T-cell (primary cell): ENCODE data around the gene NPHS1. TPM values are rescaled to one million over a fixed set of nuclear protein-coding genes. Genes with fewer than 3 reads are reported as not detected.
"Not testable (repeated sequence)": the region's sequence is repeated elsewhere in the genome, so short reads cannot be mapped to it uniquely, and the experiment has no call there.

Source experiments
- ATAC-seq, 4 experiments: fragments of 200-7000 bp in 3 of 4; fragments of 150-1000 bp in 1 of 4; cut with Tn5 transposase; replicated peaks in 1 of 4; 1 replicate in 3 of 4; 2 replicates in 1 of 4; pipeline ENCODE4 v1.10.0; 2021; ENCODE audit warnings: moderate library complexity in 3 of 4, mild to moderate bottlenecking in 2 of 4, moderate number of reproducible peaks in 1 of 4
- CTCF ChIA-PET, 2 donors: fragments of 300-600 bp; sonication (Branson Sonifier 250); formaldehyde crosslinking; loops; one replicate each; lab custom pipeline; 2022; ENCODE audit warnings: antibody characterized with exemption in 2 of 2; lab: Charles Lee
- POLR2A ChIA-PET, 2 donors: fragments of 300-600 bp; sonication (Branson Sonifier 250); formaldehyde crosslinking; loops; one replicate each; lab custom pipeline; 2022; ENCODE audit warnings: antibody characterized with exemption in 2 of 2; lab: Charles Lee
- DNase-seq, 35 experiments: peaks; one replicate each; pipeline versions ENCODE4 v3.0.0 to v3.0.0-alpha.2; 2013 to 2023
- H3K27ac ChIP-seq: one replicate; pipeline ENCODE4 v1.5.1; 2013; ENCODE audit warnings: low read length
- H3K27me3 ChIP-seq, 2 experiments: replicated peaks in 1 of 2; 1 replicate in 1 of 2; 2 replicates in 1 of 2; pipeline versions ENCODE4 v1.6.1 to v1.7.0; 2013; ENCODE audit warnings: low read length in 1 of 2, mixed read lengths in 1 of 2; ENCODE audit not compliant: control insufficient read depth in 2 of 2, insufficient read depth in 2 of 2; ENCODE audit errors: extremely low read depth in 1 of 2
- H3K36me3 ChIP-seq, 2 donors: 1 replicate in 1 of 2; 2 replicates in 1 of 2; pipeline versions ENCODE4 v1.6.1 to v1.7.0; 2013; ENCODE audit warnings: low read length in 1 of 2; ENCODE audit not compliant: control insufficient read depth in 2 of 2, insufficient read depth in 1 of 2; ENCODE audit errors: extremely low read depth in 1 of 2
- H3K4me1 ChIP-seq, 2 experiments: 1 replicate in 1 of 2; 2 replicates in 1 of 2; pipeline versions ENCODE4 v1.6.1 to v1.7.0; 2013; ENCODE audit warnings: low read length in 2 of 2, mixed read lengths in 1 of 2; ENCODE audit not compliant: insufficient read depth in 2 of 2, control insufficient read depth in 1 of 2; ENCODE audit errors: extremely low read depth in 1 of 2
- H3K4me3 ChIP-seq, 2 donors: 1 replicate in 1 of 2; 2 replicates in 1 of 2; pipeline versions ENCODE4 v1.5.1 to v1.7.0; 2013; ENCODE audit warnings: mild to moderate bottlenecking in 2 of 2, low read length in 1 of 2, moderate library complexity in 1 of 2; ENCODE audit not compliant: control insufficient read depth in 1 of 2; ENCODE audit errors: extremely low read depth in 1 of 2
- H3K9me3 ChIP-seq: 2 replicates; pipeline ENCODE4 v1.7.0; 2013
- H3K27ac Mint-ChIP-seq, 2 donors: one replicate each; pipeline ENCODE4 v1.8.0; 2020 to 2021; ENCODE audit warnings: mild to moderate bottlenecking in 2 of 2, mixed read lengths in 2 of 2
- H3K27me3 Mint-ChIP-seq, 2 donors: one replicate each; pipeline ENCODE4 v1.8.0; 2021 to 2022; ENCODE audit warnings: mixed read lengths in 2 of 2
- H3K36me3 Mint-ChIP-seq: one replicate; pipeline ENCODE4 v1.8.0; 2021; ENCODE audit warnings: mixed read lengths
- H3K4me1 Mint-ChIP-seq, 3 donors: one replicate each; pipeline ENCODE4 v1.8.0; 2020 to 2022; ENCODE audit warnings: mixed read lengths in 3 of 3, mild to moderate bottlenecking in 1 of 3
- H3K4me3 Mint-ChIP-seq, 3 donors: one replicate each; pipeline ENCODE4 v1.8.0; 2020 to 2022; ENCODE audit warnings: mild to moderate bottlenecking in 3 of 3, mixed read lengths in 3 of 3, moderate library complexity in 3 of 3
- H3K9me3 Mint-ChIP-seq, 3 donors: one replicate each; pipeline ENCODE4 v1.8.0; 2020 to 2022; ENCODE audit warnings: mixed read lengths in 3 of 3
- WGBS: methylation state at CpG from one replicate; pipeline ENCODE4 v1.1.5; 2013; ENCODE audit warnings: missing lambda C conversion rate; ENCODE audit not compliant: insufficient coverage; 5-methylcytosine and 5-hydroxymethylcytosine counted together
- total RNA-seq, 35 experiments: library from RNA in 6 of 35; stranded (reverse) in 6 of 35; fragments of 120-200 nt in 1 of 35; gene quantifications; one replicate each; pipeline versions ENCODE4 v1.2.1 to v1.2.4 and lab custom pipeline; 2013 to 2026

The NPHS1 gene
- total RNA-seq, 5 donors from 2014 or later (not counting 1 experiment from before 2014, with no cell fraction given), result 0.06 to 0.33 TPM; not detected in 3

GRCh38 chr19:35842666-35843272 lies 9.5 kb downstream of the NPHS1 start:
- 86% methylated on average over 4 of the region's 4 CpGs for WGBS
- Mint-ChIP-seq H3K4me1 (peaks cover 20 to 25% (median 22%) of the 10 kb centered on the region in 3 donors), H3K27ac (no peak overlapping the region), H3K4me3 (no peak overlapping the region), H3K36me3 (no peaks in the 10 kb centered on the region), H3K9me3 (peaks cover 0 to 5% (median 4%) of the 10 kb centered on the region in 3 donors), H3K27me3 (peaks cover 41 to 62% of the 10 kb centered on the region in 2 donors)
- Histone ChIP-seq H3K4me1 (peaks cover 0 to 21% of the 10 kb centered on the region in 2 experiments), H3K4me3 (no peak overlapping the region), H3K36me3 (no peaks in the 10 kb centered on the region), H3K27ac (no peak overlapping the region), H3K9me3 (no peaks in the 10 kb centered on the region), H3K27me3 (peaks cover 18 to 60% of the 10 kb centered on the region in 2 experiments)
- POLR2A ChIA-PET, result no interaction called here
- ATAC-seq, result no peak
- no peak for DNase-seq
- CTCF ChIA-PET, result no interaction called here

DNA sequence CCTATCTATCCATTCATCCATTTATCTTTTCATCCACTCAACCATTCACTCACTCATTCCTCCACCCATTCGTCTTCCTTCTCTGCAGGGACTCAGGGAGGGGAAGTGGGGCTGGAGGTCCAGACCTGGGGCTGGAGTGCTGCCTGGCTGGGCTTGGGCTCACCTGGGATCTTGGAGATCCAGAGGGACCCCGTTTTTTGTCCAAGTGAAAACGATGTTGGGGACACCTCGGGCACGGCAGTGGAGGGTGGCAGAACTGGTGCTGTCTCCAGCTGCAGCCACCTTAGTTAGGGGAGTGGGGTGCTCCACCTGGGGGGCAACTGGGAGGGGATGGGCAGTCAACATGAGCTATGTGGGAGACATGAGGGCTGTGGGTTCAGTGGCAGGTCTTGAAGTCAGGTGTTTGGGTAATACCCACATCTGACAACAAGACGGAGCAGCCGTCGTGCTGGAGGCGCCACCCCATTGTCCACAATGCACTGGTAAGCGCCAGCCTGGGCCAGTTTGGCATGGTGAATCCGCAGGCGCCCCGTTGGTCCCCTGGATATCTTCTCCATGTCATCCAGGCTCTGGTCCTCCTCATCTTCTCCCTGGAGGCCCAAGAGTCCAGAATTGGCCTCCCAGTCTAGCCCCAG lies 10.2 kb downstream of the NPHS1 start:
- no peak overlapping the region for H3K4me3 ChIP-seq
- WGBS, result 81% methylated on average over 8 of the region's 13 CpGs
- no peaks in the 10 kb centered on the region for H3K9me3 ChIP-seq
- no peak overlapping the region for H3K27ac ChIP-seq
- Mint-ChIP-seq H3K27me3 (peaks cover 41 to 60% of the 10 kb centered on the region in 2 donors), H3K36me3 (no peaks in the 10 kb centered on the region), H3K4me1 (peaks cover 20 to 25% (median 22%) of the 10 kb centered on the region in 3 donors), H3K4me3 (no peak overlapping the region), H3K27ac (no peak overlapping the region), H3K9me3 (peaks cover 0 to 5% (median 4%) of the 10 kb centered on the region in 3 donors)
- peaks cover 0 to 21% of the 10 kb centered on the region in 2 experiments for H3K4me1 ChIP-seq
- CTCF ChIA-PET, result no interaction called here
- H3K36me3 ChIP-seq, result no peaks in the 10 kb centered on the region
- POLR2A ChIA-PET, result no interaction called here
- H3K27me3 ChIP-seq, result peaks cover 18 to 55% of the 10 kb centered on the region in 2 experiments
- DNase-seq (no peak), ATAC-seq (no peak)

DNA sequence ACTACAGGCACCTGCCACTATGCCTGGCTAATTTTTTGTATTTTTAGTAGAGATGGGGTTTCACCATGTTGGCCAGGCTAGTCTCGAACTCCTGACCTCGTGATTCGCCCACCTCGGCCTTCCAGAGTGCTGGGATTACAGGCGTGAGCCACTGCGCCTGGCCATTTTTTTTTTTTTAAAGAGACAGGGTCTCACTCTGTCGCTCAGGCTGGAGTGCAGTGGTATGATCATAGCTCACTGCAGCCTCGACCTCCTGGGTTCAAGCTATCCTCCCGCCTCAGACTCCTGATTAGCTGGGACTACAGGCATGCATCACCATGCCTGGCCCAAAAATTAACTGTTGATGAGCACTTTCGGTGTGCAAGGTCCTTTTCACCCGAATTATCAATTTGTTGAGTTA lies 16.2 kb downstream of the NPHS1 start:
- H3K36me3 ChIP-seq, H3K9me3 Mint-ChIP-seq, H3K4me1 ChIP-seq, ATAC-seq, H3K9me3 ChIP-seq, H3K36me3 Mint-ChIP-seq, H3K4me3 ChIP-seq, CTCF ChIA-PET, DNase-seq, H3K27ac Mint-ChIP-seq, H3K4me1 Mint-ChIP-seq, H3K27ac ChIP-seq, H3K4me3 Mint-ChIP-seq: not testable (repeated sequence)
- H3K27me3 ChIP-seq, result peaks cover 0 to 52% of the 10 kb centered on the region in 2 experiments
- WGBS, result 65% methylated on average over 11 of the region's 11 CpGs
- POLR2A ChIA-PET, result interaction anchor here in 1 of 2 donors (0.7 kb wide), 1 partner anchor 10 kb away, joined by 3 read pairs; no protein-coding TSS in a partner anchor
- peaks cover 20 to 39% of the 10 kb centered on the region in 2 donors for H3K27me3 Mint-ChIP-seq

DNA sequence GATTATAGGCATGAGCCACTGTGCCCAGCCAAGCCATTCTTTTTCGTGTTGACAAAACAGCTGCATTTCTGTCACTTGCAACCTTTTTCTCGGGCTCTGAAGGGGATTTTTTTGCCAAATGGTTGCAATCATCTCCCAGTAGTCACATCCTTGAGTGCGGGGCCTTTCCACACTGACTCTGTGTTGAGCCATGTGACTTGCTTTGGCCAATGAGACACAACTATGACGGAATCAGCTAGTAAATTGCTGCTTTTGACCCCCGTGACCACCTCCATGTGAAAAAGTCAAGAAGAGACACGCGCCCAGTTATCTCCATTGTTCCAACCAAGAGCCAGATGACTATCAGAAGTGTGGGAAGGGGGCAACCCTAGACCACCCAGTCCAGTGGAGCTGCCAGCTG lies 18.3 kb downstream of the NPHS1 start:
- H3K9me3 ChIP-seq, result no peaks in the 10 kb centered on the region
- H3K4me3 ChIP-seq, result no peak overlapping the region
- Mint-ChIP-seq H3K4me1 (no peaks in the 10 kb centered on the region), H3K36me3 (no peaks in the 10 kb centered on the region), H3K27me3 (peaks cover 22 to 52% of the 10 kb centered on the region in 2 donors), H3K9me3 (peaks cover 0 to 2% (median 0%) of the 10 kb centered on the region in 3 donors), H3K27ac (no peak overlapping the region), H3K4me3 (no peak overlapping the region)
- DNase-seq, result no peak
- ChIA-PET POLR2A (no interaction called here), CTCF (no interaction called here)
- WGBS, result 55% methylated on average over 3 of the region's 7 CpGs
- ATAC-seq, result no peak
- H3K36me3 ChIP-seq, result no peaks in the 10 kb centered on the region
- peaks cover 0 to 65% of the 10 kb centered on the region in 2 experiments for H3K27me3 ChIP-seq
- H3K27ac ChIP-seq, result no peak overlapping the region
- no peaks in the 10 kb centered on the region for H3K4me1 ChIP-seq

DNA sequence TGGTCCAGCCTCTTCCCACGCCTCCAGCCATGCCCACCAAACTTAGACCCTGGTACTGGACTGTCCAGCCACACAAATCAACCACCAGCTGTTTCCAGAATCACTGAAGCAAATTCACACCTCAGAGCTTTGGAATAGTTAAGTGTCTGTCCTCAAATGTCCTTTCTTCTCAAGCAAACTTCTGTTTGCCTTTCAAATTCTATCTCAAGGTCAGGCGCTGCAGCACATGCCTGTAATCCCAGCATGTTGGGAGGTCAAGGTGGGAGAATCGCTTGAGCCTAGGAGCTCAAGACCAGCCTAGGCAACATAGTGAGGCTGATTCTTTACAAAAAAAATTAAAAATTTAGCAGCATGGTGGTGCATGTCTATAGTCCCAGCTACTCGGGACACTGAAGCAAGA lies 20.2 kb downstream of the NPHS1 start:
- 33% methylated on average over 1 of the region's 4 CpGs for WGBS
- no peaks in the 10 kb centered on the region for H3K36me3 ChIP-seq
- no peaks in the 10 kb centered on the region for H3K36me3 Mint-ChIP-seq
- no peaks in the 10 kb centered on the region for H3K9me3 Mint-ChIP-seq
- ATAC-seq (no peak), DNase-seq (no peak)
- H3K27ac ChIP-seq, result no peak overlapping the region
- no peak overlapping the region for H3K27ac Mint-ChIP-seq
- H3K27me3 Mint-ChIP-seq, result peaks cover 27 to 61% of the 10 kb centered on the region in 2 donors
- ChIA-PET POLR2A (no interaction called here), CTCF (no interaction called here)
- H3K27me3 ChIP-seq, result peaks cover 0 to 67% of the 10 kb centered on the region in 2 experiments
- no peaks in the 10 kb centered on the region for H3K4me1 Mint-ChIP-seq
- H3K4me1 ChIP-seq, result no peaks in the 10 kb centered on the region
- H3K9me3 ChIP-seq, result no peaks in the 10 kb centered on the region
- H3K4me3 Mint-ChIP-seq, result no peak overlapping the region
- no peak overlapping the region for H3K4me3 ChIP-seq

GRCh38 chr19:35830986-35831385 lies 21.3 kb downstream of the NPHS1 start:
- whole genome bisulfite sequencing, result 72% methylated on average over 8 of the region's 18 CpGs

More at GRCh38 chr19:35830986-35831385, 21.3 kb downstream of the NPHS1 start:
- Histone ChIP-seq H3K4me3 (no peak overlapping the region), H3K27ac (no peak overlapping the region), H3K27me3 (peaks cover 0 to 72% of the 10 kb centered on the region in 2 experiments), H3K9me3 (no peaks in the 10 kb centered on the region), H3K4me1 (no peaks in the 10 kb centered on the region), H3K36me3 (no peaks in the 10 kb centered on the region)
- H3K36me3 Mint-ChIP-seq, result no peaks in the 10 kb centered on the region
- ChIA-PET POLR2A (no interaction called here), CTCF (no interaction called here)
- DNase-seq (no peak), ATAC-seq (no peak)
- no peaks in the 10 kb centered on the region for H3K9me3 Mint-ChIP-seq
- H3K4me1 Mint-ChIP-seq, result no peaks in the 10 kb centered on the region
- H3K4me3 Mint-ChIP-seq, result no peak overlapping the region
- no peak overlapping the region for H3K27ac Mint-ChIP-seq
- H3K27me3 Mint-ChIP-seq, result peaks cover 26 to 59% of the 10 kb centered on the region in 2 donors
